ENCODE results near the gene MAPKAP1.

DNA sequence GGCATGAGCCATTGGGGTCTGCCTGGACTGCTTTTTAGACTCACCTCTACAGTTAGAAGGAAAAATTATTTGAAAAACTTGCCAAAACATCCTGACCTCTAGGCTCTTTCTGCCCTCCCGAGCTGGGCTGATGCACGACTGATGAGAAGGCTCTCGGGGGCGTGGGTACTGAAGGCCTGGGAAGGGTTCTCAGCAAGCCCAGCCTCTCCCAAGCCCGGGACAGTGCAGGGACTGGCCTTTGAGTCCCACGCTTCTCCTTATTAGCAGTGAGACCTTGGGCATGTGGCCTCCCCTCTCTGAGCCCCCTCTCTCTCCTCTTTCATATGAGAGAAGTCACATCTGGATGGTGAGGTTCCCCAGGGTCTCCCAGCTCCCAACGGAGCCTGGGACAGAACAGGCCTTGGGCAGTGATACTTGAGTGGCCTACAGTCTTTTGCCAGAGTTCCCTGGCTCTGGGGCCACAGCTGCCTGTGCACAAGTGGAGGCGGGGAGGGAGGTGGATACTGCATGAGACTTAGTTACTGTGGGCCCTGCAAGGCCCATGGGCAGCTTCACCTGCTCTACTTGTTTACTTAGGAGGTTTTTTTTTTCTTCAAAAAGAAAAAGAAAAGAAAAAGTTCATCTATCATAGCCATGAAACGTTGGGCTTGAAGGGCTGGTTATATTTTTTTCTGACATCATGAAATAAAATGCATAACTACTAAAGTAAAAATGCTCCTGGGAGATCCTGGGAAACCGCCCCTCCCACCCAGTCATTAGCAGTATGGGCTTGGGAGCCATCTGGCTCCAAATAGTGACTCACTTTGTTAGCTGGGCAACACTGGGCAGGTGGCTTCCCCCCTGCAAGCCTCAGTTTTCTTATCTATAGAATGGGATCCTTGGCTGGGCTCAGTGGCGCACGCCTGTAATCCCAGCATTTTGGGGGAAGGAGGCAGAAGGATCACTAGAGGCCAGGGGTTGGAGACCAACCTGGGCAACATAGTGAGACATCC is 306.0 kb downstream of the MAPKAP1 start:
- TF ChIP-seq, protein P1, sequence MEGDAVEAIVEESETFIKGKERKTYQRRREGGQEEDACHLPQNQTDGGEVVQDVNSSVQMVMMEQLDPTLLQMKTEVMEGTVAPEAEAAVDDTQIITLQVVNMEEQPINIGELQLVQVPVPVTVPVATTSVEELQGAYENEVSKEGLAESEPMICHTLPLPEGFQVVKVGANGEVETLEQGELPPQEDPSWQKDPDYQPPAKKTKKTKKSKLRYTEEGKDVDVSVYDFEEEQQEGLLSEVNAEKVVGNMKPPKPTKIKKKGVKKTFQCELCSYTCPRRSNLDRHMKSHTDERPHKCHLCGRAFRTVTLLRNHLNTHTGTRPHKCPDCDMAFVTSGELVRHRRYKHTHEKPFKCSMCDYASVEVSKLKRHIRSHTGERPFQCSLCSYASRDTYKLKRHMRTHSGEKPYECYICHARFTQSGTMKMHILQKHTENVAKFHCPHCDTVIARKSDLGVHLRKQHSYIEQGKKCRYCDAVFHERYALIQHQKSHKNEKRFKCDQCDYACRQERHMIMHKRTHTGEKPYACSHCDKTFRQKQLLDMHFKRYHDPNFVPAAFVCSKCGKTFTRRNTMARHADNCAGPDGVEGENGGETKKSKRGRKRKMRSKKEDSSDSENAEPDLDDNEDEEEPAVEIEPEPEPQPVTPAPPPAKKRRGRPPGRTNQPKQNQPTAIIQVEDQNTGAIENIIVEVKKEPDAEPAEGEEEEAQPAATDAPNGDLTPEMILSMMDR (IDR thresholded peaks at IDR 0.05) = no peak
- no peak for TF ChIP-seq POLR2A (IDR thresholded peaks at IDR 0.05)
